ENCODE measurements around the gene DAGLB. TPM values are rescaled to one million over a fixed set of nuclear protein-coding genes. Genes with fewer than 3 reads are reported as not detected.

Gene DAGLB
- polyA plus RNA-seq, 3 donors = 15.2 to 47.0 (median 16.4) TPM

DNA sequence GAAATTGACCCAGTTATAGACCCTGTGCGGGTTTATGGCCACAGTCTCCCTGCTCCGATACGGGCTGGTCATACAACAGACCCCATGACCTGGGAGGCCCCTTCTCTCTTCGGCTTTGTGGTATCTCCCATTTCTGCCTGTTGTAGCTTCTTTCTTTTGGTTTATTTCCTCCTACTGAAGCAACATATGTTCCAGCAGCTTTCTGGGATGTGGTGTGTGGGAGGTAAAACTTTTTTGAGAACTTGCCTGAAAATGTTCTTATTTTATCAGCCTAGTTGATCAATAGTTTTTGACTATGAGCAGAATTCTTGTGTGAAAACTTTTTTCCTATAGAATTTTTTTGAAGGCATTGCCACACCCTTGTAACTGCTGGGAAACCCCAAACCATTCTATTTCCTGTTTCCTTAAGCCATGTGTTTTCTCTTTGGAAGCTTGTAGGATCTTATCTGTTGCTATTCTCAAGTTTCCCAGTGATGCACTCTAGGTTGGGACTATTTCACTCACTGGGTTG is 80.0 kb downstream of the DAGLB start:
- Histone ChIP-seq H3K9ac (ENCODE audit: insufficient read depth, low read length, poor library complexity, severe bottlenecking) (no peak overlapping the region), H3K27me3 (ENCODE audit: control insufficient read depth in 2 of 2, insufficient read depth in 2 of 2, low read length in 2 of 2) (no peaks in the 10 kb centered on the region), H3K4me2 (replicated peaks; ENCODE audit: extremely low read depth, low read length, poor library complexity, severe bottlenecking) (peak overlapping the region; percentile 23), H3K9me3 (replicated peaks in 1 of 2; ENCODE audit: control insufficient read depth in 1 of 2, insufficient read depth in 1 of 2, low read length in 2 of 2) (no peaks in the 10 kb centered on the region), H3K27ac (ENCODE audit: low read depth in 1 of 2, low read length in 2 of 2) (peak overlapping the region in 1 of 2 donors; percentile 45), H4K20me1 (ENCODE audit: insufficient read depth, low read length) (no peaks in the 10 kb centered on the region), H3K4me1 (ENCODE audit: control insufficient read depth in 1 of 2, insufficient read depth in 2 of 2, low read length in 2 of 2) (peaks cover 14 to 17% of the 10 kb centered on the region in 2 donors), H3K36me3 (replicated peaks in 1 of 2; ENCODE audit: control insufficient read depth in 1 of 2, insufficient read depth in 2 of 2, low read length in 2 of 2) (no peaks in the 10 kb centered on the region), H3K79me2 (ENCODE audit: insufficient read depth, low read length) (no peaks in the 10 kb centered on the region), H3K4me3 (replicated peaks in 1 of 3; ENCODE audit: low read depth in 2 of 3, low read length in 3 of 3) (peak overlapping the region in 1 of 3 experiments; percentile 5), H2AFZ (ENCODE audit: insufficient read depth, low read depth, low read length, poor library complexity, severe bottlenecking) (peak overlapping the region; percentile 59)
- intact Hi-C loops (cut with micrococcal nuclease) = no loop called here
- no peaks in the 10 kb centered on the region for H3K36me3 Mint-ChIP-seq
- no peak overlapping the region for H3K4me3 Mint-ChIP-seq
- peak overlapping the region in 6 of 7 donors; percentile 0 to 74 (median 38) for H3K27ac Mint-ChIP-seq
- peaks cover 15% of the 10 kb centered on the region for H3K4me1 Mint-ChIP-seq
- WGBS (ENCODE audit: insufficient coverage) = 29% methylated on average over 3 of the region's 4 CpGs
- peak in 2 of 3 donors; percentile 40 to 68 for DNase-seq
- peaks cover 0 to 1% (median 0%) of the 10 kb centered on the region in 3 donors for H3K27me3 Mint-ChIP-seq (ENCODE audit: low read depth in 3 of 3)
- peaks cover 0 to 4% (median 0%) of the 10 kb centered on the region in 7 donors for H3K9me3 Mint-ChIP-seq
- TF ChIP-seq, protein P1, sequence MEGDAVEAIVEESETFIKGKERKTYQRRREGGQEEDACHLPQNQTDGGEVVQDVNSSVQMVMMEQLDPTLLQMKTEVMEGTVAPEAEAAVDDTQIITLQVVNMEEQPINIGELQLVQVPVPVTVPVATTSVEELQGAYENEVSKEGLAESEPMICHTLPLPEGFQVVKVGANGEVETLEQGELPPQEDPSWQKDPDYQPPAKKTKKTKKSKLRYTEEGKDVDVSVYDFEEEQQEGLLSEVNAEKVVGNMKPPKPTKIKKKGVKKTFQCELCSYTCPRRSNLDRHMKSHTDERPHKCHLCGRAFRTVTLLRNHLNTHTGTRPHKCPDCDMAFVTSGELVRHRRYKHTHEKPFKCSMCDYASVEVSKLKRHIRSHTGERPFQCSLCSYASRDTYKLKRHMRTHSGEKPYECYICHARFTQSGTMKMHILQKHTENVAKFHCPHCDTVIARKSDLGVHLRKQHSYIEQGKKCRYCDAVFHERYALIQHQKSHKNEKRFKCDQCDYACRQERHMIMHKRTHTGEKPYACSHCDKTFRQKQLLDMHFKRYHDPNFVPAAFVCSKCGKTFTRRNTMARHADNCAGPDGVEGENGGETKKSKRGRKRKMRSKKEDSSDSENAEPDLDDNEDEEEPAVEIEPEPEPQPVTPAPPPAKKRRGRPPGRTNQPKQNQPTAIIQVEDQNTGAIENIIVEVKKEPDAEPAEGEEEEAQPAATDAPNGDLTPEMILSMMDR (IDR thresholded peaks at IDR 0.05) = no peak

DNA sequence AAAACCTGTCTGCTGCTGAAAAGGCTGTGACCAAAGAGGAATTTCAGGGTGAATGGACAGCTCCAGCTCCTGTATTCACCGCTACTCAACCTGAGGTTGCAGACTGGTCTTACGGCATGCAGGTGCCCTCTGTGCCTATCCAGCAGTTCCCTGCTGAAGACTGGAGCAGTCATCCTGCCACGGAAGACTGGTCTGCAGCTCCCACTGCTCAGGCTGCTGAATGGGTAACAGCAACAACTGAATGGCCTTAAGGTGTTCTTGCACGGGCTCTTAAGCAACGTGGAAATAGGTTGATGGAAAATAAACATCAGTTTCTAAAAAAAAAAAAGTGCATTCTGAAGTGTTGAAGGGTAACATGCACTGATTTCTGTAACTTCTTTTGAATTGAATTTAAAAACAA is 82.3 kb downstream of the DAGLB start:
- H3K79me2 ChIP-seq (ENCODE audit: insufficient read depth, low read length) = no peaks in the 10 kb centered on the region
- H3K27me3 ChIP-seq (ENCODE audit: control insufficient read depth in 2 of 2, insufficient read depth in 2 of 2, low read length in 2 of 2) = no peaks in the 10 kb centered on the region
- H3K36me3 ChIP-seq (replicated peaks in 1 of 2; ENCODE audit: control insufficient read depth in 1 of 2, insufficient read depth in 2 of 2, low read length in 2 of 2) = no peaks in the 10 kb centered on the region
- TF ChIP-seq, protein P1 (IDR thresholded peaks at IDR 0.05) = no peak
- no peak overlapping the region for H3K9ac ChIP-seq (ENCODE audit: insufficient read depth, low read length, poor library complexity, severe bottlenecking)
- Mint-ChIP-seq H3K4me3 (no peak overlapping the region), H3K27ac (no peak overlapping the region), H3K27me3 (ENCODE audit: low read depth in 3 of 3) (peaks cover 0 to 1% (median 0%) of the 10 kb centered on the region in 3 donors), H3K4me1 (peaks cover 20% of the 10 kb centered on the region), H3K36me3 (no peaks in the 10 kb centered on the region), H3K9me3 (peaks cover 0 to 2% (median 0%) of the 10 kb centered on the region in 7 donors)
- H2AFZ ChIP-seq (ENCODE audit: insufficient read depth, low read depth, low read length, poor library complexity, severe bottlenecking) = no peak overlapping the region
- no peak overlapping the region for H3K4me2 ChIP-seq (replicated peaks; ENCODE audit: extremely low read depth, low read length, poor library complexity, severe bottlenecking)
- no peaks in the 10 kb centered on the region for H4K20me1 ChIP-seq (ENCODE audit: insufficient read depth, low read length)
- H3K27ac ChIP-seq (ENCODE audit: low read depth in 1 of 2, low read length in 2 of 2) = no peak overlapping the region
- H3K4me3 ChIP-seq (replicated peaks in 1 of 3; ENCODE audit: low read depth in 2 of 3, low read length in 3 of 3) = no peak overlapping the region
- WGBS (ENCODE audit: insufficient coverage) = 90% methylated on average over 4 of the region's 5 CpGs
- intact Hi-C loops (cut with micrococcal nuclease) = no loop called here
- peaks cover 26 to 27% of the 10 kb centered on the region in 2 donors for H3K4me1 ChIP-seq (ENCODE audit: control insufficient read depth in 1 of 2, insufficient read depth in 2 of 2, low read length in 2 of 2)
- no peaks in the 10 kb centered on the region for H3K9me3 ChIP-seq (replicated peaks in 1 of 2; ENCODE audit: control insufficient read depth in 1 of 2, insufficient read depth in 1 of 2, low read length in 2 of 2)
- no peak for DNase-seq

Data from CD14-positive monocyte (primary cell).